Neural cell (in vitro differentiated cells): ENCODE data around the gene JPT2. TPM values are rescaled to one million over a fixed set of nuclear protein-coding genes. Genes with fewer than 3 reads are reported as not detected.

Source experiments
- H2AFZ ChIP-seq: fragments of 200-600, 300-800 bp; sonication (generic), shearing (Covaris generic); 2 replicates; pipeline ENCODE4 v1.6.0; 2014; ENCODE audit warnings: low read depth, mild to moderate bottlenecking, antibody characterized with exemption, low read length, moderate library complexity
- H3F3A ChIP-seq: fragments of 200-600 bp; shearing (Covaris generic); 2 replicates; pipeline ENCODE4 v1.6.1; 2016; ENCODE audit warnings: mild to moderate bottlenecking, moderate library complexity, mixed read lengths, antibody characterized with exemption, low read length; ENCODE audit not compliant: insufficient read depth, poor library complexity, severe bottlenecking
- H3K27ac ChIP-seq: fragments of 200-600, 300-800 bp; sonication (generic), shearing (Covaris generic); 2 replicates; pipeline ENCODE4 v1.5.1; 2014; ENCODE audit warnings: mild to moderate bottlenecking, low read length, moderate library complexity
- H3K27me3 ChIP-seq: fragments of 300-800, 200-600 bp; sonication (generic), shearing (Covaris generic); 2 replicates; pipeline ENCODE4 v1.6.0; 2014; ENCODE audit warnings: mild to moderate bottlenecking, low read depth, low read length, moderate library complexity; ENCODE audit not compliant: insufficient read depth
- H3K36me3 ChIP-seq: fragments of 300-800, 200-600 bp; sonication (generic), shearing (Covaris generic); 2 replicates; pipeline ENCODE4 v1.5.1; 2014; ENCODE audit warnings: mild to moderate bottlenecking, antibody characterized with exemption, low read length, moderate library complexity; ENCODE audit not compliant: insufficient read depth
- H3K4me2 ChIP-seq: fragments of 300-800, 200-600 bp; sonication (generic), shearing (Covaris generic); 2 replicates; pipeline ENCODE4 v1.6.0; 2014; ENCODE audit warnings: mild to moderate bottlenecking, low read length
- H3K4me3 ChIP-seq: fragments of 300-800, 200-600 bp; sonication (generic), shearing (Covaris generic); 2 replicates; pipeline ENCODE4 v1.5.1; 2014; ENCODE audit warnings: mild to moderate bottlenecking, low read length, moderate library complexity
- H3K79me2 ChIP-seq: fragments of 200-600 bp; shearing (Covaris generic); replicated peaks from 2 replicates; pipeline ENCODE4 v1.6.0; 2014; ENCODE audit warnings: mild to moderate bottlenecking, low read length, moderate library complexity; ENCODE audit not compliant: insufficient read depth
- H3K9ac ChIP-seq: fragments of 300-800, 200-600 bp; sonication (generic), shearing (Covaris generic); 2 replicates; pipeline ENCODE4 v1.6.1; 2016; ENCODE audit warnings: mild to moderate bottlenecking, low read length, mixed read lengths
- H3K9me2 ChIP-seq: fragments of 200-600 bp; shearing (Covaris generic); 2 replicates; pipeline ENCODE4 v1.6.1; 2016; ENCODE audit warnings: mild to moderate bottlenecking, low read length, mixed read lengths; ENCODE audit not compliant: insufficient read depth
- H3K9me3 ChIP-seq: fragments of 200-600, 300-800 bp; sonication (generic), shearing (Covaris generic); 2 replicates; pipeline ENCODE4 v1.6.1; 2016; ENCODE audit warnings: mild to moderate bottlenecking, mixed run types, low read length, moderate library complexity, mixed read lengths
- H4K20me1 ChIP-seq: fragments of 200-600 bp; shearing (Covaris generic); 2 replicates; pipeline ENCODE4 v1.6.1; 2016; ENCODE audit warnings: mild to moderate bottlenecking, mixed run types; ENCODE audit not compliant: insufficient read depth
- CTCF ChIP-seq: fragments of 450-650 bp; IDR thresholded peaks from 2 replicates; pipeline ENCODE4 v1.5.1; 2014; ENCODE audit warnings: antibody characterized with exemption, mild to moderate bottlenecking, moderate library complexity; ENCODE audit not compliant: poor library complexity, severe bottlenecking
- EP300 ChIP-seq: fragments of 450-650 bp; conservative IDR thresholded peaks from 2 replicates; pipeline ENCODE4 v1.6.1; 2014; ENCODE audit warnings: antibody characterized with exemption, mild to moderate bottlenecking, moderate library complexity; ENCODE audit not compliant: poor library complexity, severe bottlenecking
- EZH2 ChIP-seq: fragments of 200-600, 300-800 bp; shearing (Covaris generic), sonication (generic); IDR thresholded peaks from 2 replicates; pipeline ENCODE4 v1.6.1; 2014; ENCODE audit warnings: antibody characterized with exemption, low read length, borderline replicate concordance, mild to moderate bottlenecking; ENCODE audit not compliant: insufficient read depth, poor library complexity, severe bottlenecking
- MXI1 ChIP-seq: fragments of 450-650 bp; conservative IDR thresholded peaks from 2 replicates; pipeline ENCODE4 v1.6.1; 2014; ENCODE audit warnings: antibody characterized with exemption, mild to moderate bottlenecking; ENCODE audit not compliant: poor library complexity, severe bottlenecking
- POLR2AphosphoS5 ChIP-seq: IDR thresholded peaks from 2 replicates; pipeline ENCODE4 v1.6.1; 2012
- RAD21 ChIP-seq: fragments of 450-650 bp; conservative IDR thresholded peaks from 2 replicates; pipeline ENCODE4 v1.6.1; 2014; ENCODE audit warnings: antibody characterized with exemption, mild to moderate bottlenecking, moderate library complexity
- REST ChIP-seq: IDR thresholded peaks from 2 replicates; pipeline ENCODE4 v1.6.1; 2012; ENCODE audit warnings: borderline replicate concordance
- SMC3 ChIP-seq: fragments of 450-650 bp; conservative IDR thresholded peaks from 2 replicates; pipeline ENCODE4 v1.6.1; 2014; ENCODE audit warnings: antibody characterized with exemption, mild to moderate bottlenecking, moderate library complexity; ENCODE audit not compliant: poor library complexity
- TAF1 ChIP-seq: IDR thresholded peaks from 2 replicates; pipeline ENCODE4 v1.6.1; 2012; ENCODE audit warnings: low read depth
- polyA plus RNA-seq: library from polyadenylated mRNA; depleted of rRNA; stranded (reverse); fragments of >200 nt; gene quantifications from 2 replicates; pipeline ENCODE4 v1.2.3, GENCODE V29; 2014

JPT2 gene
- polyA plus RNA-seq, 1 donor from 2014 or later = 61.4 TPM

- no peak overlapping the region for H3K4me3 ChIP-seq
- no peaks in the 10 kb centered on the region for H3K27me3 ChIP-seq
- no peaks in the 10 kb centered on the region for H3F3A ChIP-seq
- TF ChIP-seq EP300 (no peak), SMC3 (no peak), EZH2 (no peak), RAD21 (no peak), TAF1 (no peak), POLR2AphosphoS5 (no peak), MXI1 (no peak)
- H3K27ac ChIP-seq = no peak overlapping the region
- H3K4me2 ChIP-seq = no peak overlapping the region
- H3K9ac ChIP-seq = no peak overlapping the region
- no peaks in the 10 kb centered on the region for H3K36me3 ChIP-seq
- H3K79me2 ChIP-seq = no peaks in the 10 kb centered on the region
- no peaks in the 10 kb centered on the region for H3K9me2 ChIP-seq
- no peaks in the 10 kb centered on the region for H4K20me1 ChIP-seq
- no peak overlapping the region for H2AFZ ChIP-seq
- no peaks in the 10 kb centered on the region for H3K9me3 ChIP-seq
Observed at GRCh38 chr16:1669698-1670097, 8.4 kb upstream of the JPT2 start.

GRCh38 chr16:1670371-1670770 is 7.7 kb upstream of the JPT2 start:
- no peak overlapping the region for H3K9ac ChIP-seq
- H4K20me1 ChIP-seq = no peaks in the 10 kb centered on the region
- H3K4me3 ChIP-seq = no peak overlapping the region
- no peak overlapping the region for H3K27ac ChIP-seq
- H2AFZ ChIP-seq = no peak overlapping the region
- H3K27me3 ChIP-seq = no peaks in the 10 kb centered on the region
- H3K4me2 ChIP-seq = no peak overlapping the region
- H3F3A ChIP-seq = no peaks in the 10 kb centered on the region
- no peaks in the 10 kb centered on the region for H3K36me3 ChIP-seq
- no peaks in the 10 kb centered on the region for H3K79me2 ChIP-seq
- TF ChIP-seq TAF1 (no peak), REST (no peak), MXI1 (no peak), RAD21 (no peak), EZH2 (no peak), SMC3 (no peak), CTCF (no peak), EP300 (no peak), POLR2AphosphoS5 (no peak)
- no peaks in the 10 kb centered on the region for H3K9me3 ChIP-seq
- no peaks in the 10 kb centered on the region for H3K9me2 ChIP-seq

- Histone ChIP-seq H3K4me3 (no peak overlapping the region), H2AFZ (no peak overlapping the region), H3K4me2 (no peak overlapping the region), H3K9me2 (no peaks in the 10 kb centered on the region), H3F3A (no peaks in the 10 kb centered on the region), H3K36me3 (no peaks in the 10 kb centered on the region), H4K20me1 (no peaks in the 10 kb centered on the region), H3K79me2 (no peaks in the 10 kb centered on the region), H3K9me3 (no peaks in the 10 kb centered on the region), H3K27me3 (no peaks in the 10 kb centered on the region), H3K27ac (no peak overlapping the region), H3K9ac (no peak overlapping the region)
- TF ChIP-seq TAF1 = no peak
- no peak for TF ChIP-seq MXI1
- no peak for TF ChIP-seq CTCF
- TF ChIP-seq EZH2 = no peak
- TF ChIP-seq REST = no peak
- TF ChIP-seq RAD21 = no peak
- TF ChIP-seq SMC3 = no peak
- TF ChIP-seq POLR2AphosphoS5 = no peak
- no peak for TF ChIP-seq EP300
Observed at GRCh38 chr16:1670866-1671265, 7.2 kb upstream of the JPT2 start.
